H1 (cell line): Measurements from ENCODE around the gene DLG5. TPM values are rescaled to one million over a fixed set of nuclear protein-coding genes. Genes with fewer than 3 reads are reported as not detected.

Experiments used
- CTCF ChIA-PET: fragments of 300-600 bp; sonication (Branson Sonifier 250); formaldehyde crosslinking; loops from one replicate; lab custom pipeline; 2021; ENCODE audit not compliant: partially characterized antibody; lab: Charles Lee
- POLR2A ChIA-PET: fragments of 300-600 bp; sonication (Branson Sonifier 250); formaldehyde crosslinking; loops from one replicate; lab custom pipeline; 2021; ENCODE audit warnings: inconsistent platforms; ENCODE audit not compliant: partially characterized antibody; lab: Charles Lee
- DNase-seq, 2 experiments: peaks; one replicate each; pipeline versions ENCODE4 v3.0.0 to v3.0.0-alpha.2; 2010 to 2022; ENCODE audit warnings: low spot score in 2 of 2, low read depth in 1 of 2, mixed read lengths in 1 of 2
- FAIRE-seq: peaks from 2 replicates; lab custom pipeline; 2011; peaks lifted over from hg19 to GRCh38; lab: Jason Lieb, UNC
- H2AFZ ChIP-seq: 2 replicates; pipeline ENCODE4 v1.8.1; 2012; ENCODE audit warnings: low read length, inconsistent platforms
- H2AK5ac ChIP-seq: 2 replicates; pipeline ENCODE4 v1.6.1; 2013; ENCODE audit warnings: low read depth, low read length
- H2BK120ac ChIP-seq: replicated peaks from 2 replicates; pipeline ENCODE3; 2013; ENCODE audit warnings: low read depth, low read length, inconsistent platforms
- H2BK12ac ChIP-seq: 2 replicates; pipeline ENCODE4 v1.6.1; 2013; ENCODE audit warnings: low read depth, low read length
- H2BK15ac ChIP-seq: 2 replicates; pipeline ENCODE4 v1.6.1; 2013; ENCODE audit warnings: low read length
- H2BK20ac ChIP-seq: 2 replicates; pipeline ENCODE4 v1.6.1; 2013; ENCODE audit warnings: low read length
- H2BK5ac ChIP-seq: 2 replicates; pipeline ENCODE4 v1.6.1; 2013; ENCODE audit warnings: low read depth, low read length
- H3K14ac ChIP-seq: 2 replicates; pipeline ENCODE4 v1.6.1; 2013; ENCODE audit warnings: inconsistent platforms; ENCODE audit not compliant: insufficient read length
- H3K18ac ChIP-seq: 2 replicates; pipeline ENCODE4 v1.6.1; 2013; ENCODE audit warnings: low read length; ENCODE audit errors: extremely low read depth
- H3K23ac ChIP-seq: 2 replicates; pipeline ENCODE4 v1.6.1; 2013; ENCODE audit warnings: inconsistent platforms; ENCODE audit not compliant: insufficient read length
- H3K23me2 ChIP-seq: 2 replicates; pipeline ENCODE4 v1.6.1; 2013; ENCODE audit warnings: low read depth, low read length
- H3K27ac ChIP-seq: 2 replicates; pipeline ENCODE4 v1.6.1; 2011; ENCODE audit warnings: low read depth, low read length, inconsistent platforms
- H3K27me3 ChIP-seq, 4 experiments: replicated peaks in 1 of 4; 1 replicate in 1 of 4; 2 replicates in 3 of 4; pipeline versions ENCODE4 v1.6.1 to v1.8.1; 2011 to 2013; ENCODE audit warnings: low read length in 3 of 4, mild to moderate bottlenecking in 3 of 4, inconsistent platforms in 2 of 4, mixed read lengths in 2 of 4, moderate library complexity in 1 of 4; ENCODE audit not compliant: control insufficient read depth in 3 of 4, insufficient read depth in 3 of 4; ENCODE audit errors: extremely low read depth in 1 of 4
- H3K36me3 ChIP-seq, 4 experiments: 2 replicates each; pipeline versions ENCODE4 v1.6.1 to v1.8.1; 2011 to 2013; ENCODE audit warnings: mild to moderate bottlenecking in 4 of 4, low read length in 3 of 4, moderate library complexity in 2 of 4, control low read depth in 1 of 4, inconsistent platforms in 1 of 4; ENCODE audit not compliant: insufficient read depth in 4 of 4, control insufficient read depth in 2 of 4
- H3K4ac ChIP-seq: replicated peaks from 2 replicates; pipeline ENCODE3; 2013; ENCODE audit warnings: low read length, low read depth, mixed read lengths, inconsistent platforms; ENCODE audit not compliant: insufficient read length
- H3K4me1 ChIP-seq, 4 experiments: replicated peaks in 1 of 4; 1 replicate in 1 of 4; 2 replicates in 3 of 4; pipeline versions ENCODE4 v1.6.1 to v1.8.1; 2011 to 2013; ENCODE audit warnings: low read length in 3 of 4, inconsistent platforms in 2 of 4, mixed read lengths in 1 of 4; ENCODE audit not compliant: insufficient read depth in 4 of 4, control insufficient read depth in 3 of 4
- H3K4me2 ChIP-seq, 2 experiments: 2 replicates each; pipeline versions ENCODE4 v1.6.1 to v1.8.1; 2011 to 2013; ENCODE audit warnings: low read depth in 2 of 2, low read length in 2 of 2, control low read depth in 1 of 2, inconsistent platforms in 1 of 2, mild to moderate bottlenecking in 1 of 2; ENCODE audit not compliant: insufficient read depth in 1 of 2
- H3K4me3 ChIP-seq, 4 experiments: fragments of 200-600, 300-600 bp in 1 of 4; sonication (generic), shearing (Covaris generic), sonication (Bioruptor Twin) in 1 of 4; 2 replicates each; pipeline versions ENCODE4 v1.5.1 to v1.8.1; 2011 to 2016; ENCODE audit warnings: low read length in 4 of 4, low read depth in 3 of 4, control low read depth in 2 of 4, inconsistent platforms in 2 of 4, mild to moderate bottlenecking in 2 of 4, mixed read lengths in 1 of 4, moderate library complexity in 1 of 4; ENCODE audit not compliant: insufficient read depth in 2 of 4; ENCODE audit errors: extremely low read depth in 1 of 4
- H3K56ac ChIP-seq: replicated peaks from 2 replicates; pipeline ENCODE3; 2013; ENCODE audit warnings: low read depth, mild to moderate bottlenecking, mixed read lengths, low read length, inconsistent platforms; ENCODE audit not compliant: insufficient read length
- H3K79me1 ChIP-seq: 2 replicates; pipeline ENCODE4 v1.6.1; 2013; ENCODE audit warnings: low read depth, low read length, control low read depth
- H3K79me2 ChIP-seq, 2 experiments: 2 replicates each; pipeline versions ENCODE4 v1.6.1 to v1.8.1; 2012 to 2013; ENCODE audit warnings: low read length in 2 of 2, mild to moderate bottlenecking in 2 of 2, inconsistent platforms in 1 of 2; ENCODE audit not compliant: insufficient read depth in 2 of 2, control insufficient read depth in 1 of 2
- H3K9ac ChIP-seq, 4 experiments: replicated peaks in 1 of 4; 1 replicate in 1 of 4; 2 replicates in 3 of 4; pipeline versions ENCODE4 v1.6.1 to v1.8.1; 2011 to 2013; ENCODE audit warnings: low read depth in 3 of 4, low read length in 3 of 4, control low read depth in 2 of 4, mild to moderate bottlenecking in 2 of 4, moderate library complexity in 2 of 4, inconsistent platforms in 1 of 4; ENCODE audit errors: extremely low read depth in 1 of 4
- H3K9me3 ChIP-seq, 2 experiments: 2 replicates each; pipeline versions ENCODE4 v1.6.1 to v1.8.1; 2012 to 2013; ENCODE audit warnings: mild to moderate bottlenecking in 2 of 2, moderate library complexity in 2 of 2, control low read depth in 1 of 2, inconsistent platforms in 1 of 2, low read depth in 1 of 2, low read length in 1 of 2, mixed read lengths in 1 of 2; ENCODE audit not compliant: insufficient read depth in 2 of 2
- H4K20me1 ChIP-seq, 2 experiments: replicated peaks in 1 of 2; 2 replicates each; pipeline versions ENCODE3 to v1.8.1; 2011 to 2013; ENCODE audit warnings: inconsistent platforms in 2 of 2, low read length in 2 of 2, mild to moderate bottlenecking in 1 of 2; ENCODE audit not compliant: insufficient read depth in 2 of 2, control insufficient read depth in 1 of 2
- H4K5ac ChIP-seq: 2 replicates; pipeline ENCODE4 v1.6.1; 2013; ENCODE audit warnings: low read length, low read depth, mixed read lengths, inconsistent platforms; ENCODE audit not compliant: insufficient read length
- H4K8ac ChIP-seq: 2 replicates; pipeline ENCODE4 v1.8.0; 2013; ENCODE audit warnings: mild to moderate bottlenecking, moderate library complexity, low read length, inconsistent platforms; ENCODE audit not compliant: insufficient read depth; ENCODE audit errors: extremely low read depth
- H4K91ac ChIP-seq: replicated peaks from 2 replicates; pipeline ENCODE3; 2013; ENCODE audit warnings: low read length, mixed read lengths, inconsistent platforms; ENCODE audit not compliant: insufficient read length
- BRCA1 ChIP-seq: IDR thresholded peaks from 2 replicates; pipeline ENCODE4 v1.6.1; 2012; ENCODE audit warnings: low read depth, low read length, improper control_type of control experiment
- CBX5 ChIP-seq: fragments of 300-800, 300-1000 bp; sonication (generic); IDR thresholded peaks from 2 replicates; pipeline ENCODE4 v1.7.1; 2016; ENCODE audit warnings: antibody characterized with exemption, low read length, low read depth
- CHD1 ChIP-seq: IDR thresholded peaks from 2 replicates; pipeline ENCODE4 v1.6.1; 2012; ENCODE audit warnings: low read depth, low read length, improper control_type of control experiment
- EGR1 ChIP-seq: IDR thresholded peaks from 2 replicates; pipeline ENCODE4 v1.6.1; 2011; ENCODE audit warnings: low read depth, low read length, borderline replicate concordance
- HDAC6 ChIP-seq: IDR thresholded peaks from one replicate; pipeline ENCODE4 v1.7.1; 2012; ENCODE audit warnings: low read depth, mild to moderate bottlenecking, inconsistent platforms, low read length, moderate library complexity
- KDM1A ChIP-seq: fragments of 200-600, 300-600 bp; sonication (generic); IDR thresholded peaks from 2 replicates; pipeline ENCODE4 v1.7.1; 2016; ENCODE audit warnings: mild to moderate bottlenecking, low read length, borderline replicate concordance
- POLR2AphosphoS5 ChIP-seq: IDR thresholded peaks from 2 replicates; pipeline ENCODE4 v1.6.1; 2011; ENCODE audit warnings: low read depth, low read length
- SIX5 ChIP-seq: IDR thresholded peaks from 2 replicates; pipeline ENCODE4 v1.6.1; 2011; ENCODE audit warnings: mild to moderate bottlenecking, low read depth, low read length
- SP1 ChIP-seq: IDR thresholded peaks from 2 replicates; pipeline ENCODE4 v1.6.1; 2011; ENCODE audit warnings: low read depth, low read length
- SUZ12 ChIP-seq: fragments of 200-600 bp; sonication (generic); IDR thresholded peaks from 2 replicates; pipeline ENCODE4 v1.6.1; 2012; ENCODE audit warnings: mild to moderate bottlenecking, inconsistent platforms, low read length, moderate library complexity, mixed read lengths
- ZNF274 ChIP-seq: IDR thresholded peaks from 2 replicates; pipeline ENCODE4 v1.7.0; 2012; ENCODE audit warnings: low read length, borderline replicate concordance; ENCODE audit errors: extremely low read depth
- WGBS, 2 experiments: shearing (Covaris generic) in 1 of 2; methylation state at CpG; one replicate each; pipeline versions ENCODE4 v1.1.6 to v1.1.7; 2013 to 2015; ENCODE audit warnings: low lambda C conversion rate in 2 of 2, mixed read lengths in 2 of 2, inconsistent platforms in 1 of 2, low coverage in 1 of 2, missing lambda C conversion rate in 1 of 2; ENCODE audit not compliant: insufficient replicate concordance in 2 of 2, insufficient coverage in 1 of 2, insufficient read length in 1 of 2; ENCODE audit errors: extremely low coverage in 1 of 2, missing lambda C conversion rate in 1 of 2; 5-methylcytosine and 5-hydroxymethylcytosine counted together
- polyA plus RNA-seq, 7 experiments: library from polyadenylated mRNA; depleted of rRNA in 3 of 7; stranded (reverse) in 5 of 7; unstranded in 2 of 7; fragments of >200 nt in 5 of 7; fragments of 200-250 nt in 2 of 7; gene quantifications; 1 replicate in 5 of 7; 2 replicates in 1 of 7; 4 replicates in 1 of 7; pipeline versions ENCODE4 v1.2.1 to v1.2.3, GENCODE V29; 2011 to 2013; ENCODE audit warnings: missing spikeins in 2 of 7, mixed read lengths in 2 of 7
- total RNA-seq: library from RNA; stranded (reverse); fragmentation: NEBNext Ultra II Directional; extraction: Animal tissue kit (Norgen Biotek cat#: 25700); gene quantifications from 2 replicates; pipeline ENCODE4 v1.2.1, GENCODE V29; 2021
- TF ChIP-seq, protein P1 (sequence below): IDR thresholded peaks from 2 replicates; pipeline ENCODE4 v1.6.1; 2011; ENCODE audit warnings: low read length, improper control_type of control experiment
- TF ChIP-seq, protein P2 (sequence below): IDR thresholded peaks from 2 replicates; pipeline ENCODE4 v1.6.1; 2012; ENCODE audit warnings: inconsistent platforms

The DLG5 gene
- total and polyA plus RNA-seq, 2 of the 8 experiments (the other 6 are each of a cell fraction or from before 2014, with no cell fraction given), result 15.6 to 71.4 TPM

DNA sequence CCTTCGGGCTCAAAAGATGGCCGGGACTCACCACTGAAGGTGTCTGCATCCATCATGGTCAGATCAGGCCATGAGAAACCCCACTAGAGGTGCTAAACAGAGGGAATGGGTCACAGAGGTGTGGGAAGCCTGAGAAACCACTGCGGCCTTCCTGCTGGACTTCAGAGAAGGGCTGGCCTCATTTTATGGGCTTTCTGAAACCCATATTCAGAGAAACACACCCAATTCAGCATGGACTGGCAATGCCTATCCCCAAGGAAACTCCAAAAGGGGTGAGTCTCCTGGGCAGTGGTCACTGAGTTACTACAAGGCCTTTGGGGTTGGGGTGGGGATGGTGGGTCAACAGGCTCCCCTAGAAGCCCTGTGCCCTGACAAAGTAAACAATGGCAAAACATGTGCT lies 58.0 kb downstream of the DLG5 start:
- Histone ChIP-seq H3K79me2 (peaks cover 0 to 21% of the 10 kb centered on the region in 2 experiments; a peak in 1 of 4 replicates), H3K4me3 (no peak overlapping the region), H3K18ac (no peak overlapping the region), H3K23me2 (no peaks in the 10 kb centered on the region), H3K27ac (no peak overlapping the region), H2BK12ac (no peak overlapping the region), H4K5ac (no peak overlapping the region), H2BK20ac (no peak overlapping the region), H3K9ac (no peak overlapping the region), H3K36me3 (peaks cover 0 to 11% (median 1%) of the 10 kb centered on the region in 4 experiments; a peak in 2 of 8 replicates), H2BK15ac (no peak overlapping the region), H2BK5ac (no peak overlapping the region), H3K27me3 (no peaks in the 10 kb centered on the region), H3K4me1 (peaks cover 3 to 31% (median 12%) of the 10 kb centered on the region in 4 experiments), H2AFZ (no peak overlapping the region), H4K20me1 (peaks cover 0 to 2% of the 10 kb centered on the region in 2 experiments), H3K14ac (no peak overlapping the region), H3K56ac (no peak overlapping the region), H4K91ac (no peak overlapping the region), H3K4me2 (no peak overlapping the region), H3K79me1 (peaks cover 4% of the 10 kb centered on the region; the same call in 1 of the 2 replicates), H3K9me3 (no peaks in the 10 kb centered on the region), H3K4ac (no peak overlapping the region), H2AK5ac (no peak overlapping the region), H4K8ac (no peak overlapping the region), H3K23ac (no peak overlapping the region), H2BK120ac (no peak overlapping the region)
- DNase-seq (no peak), FAIRE-seq (no peak)
- POLR2A ChIA-PET, result no interaction called here
- CTCF ChIA-PET, result interaction anchor here (0.8 to 17.9 kb wide), 4 partner anchors 10 to 30 kb away, joined by 3 to 169 read pairs (median 4); no protein-coding TSS in a partner anchor
- WGBS, 2 experiments, result 90% methylated on average over 3 of the region's 3 CpGs; no CpG with 5 or more reads in 1 of the 2 experiments
- TF ChIP-seq BRCA1 (no peak), CHD1 (no peak), HDAC6 (no peak), SUZ12 (no peak), KDM1A (no peak), ZNF274 (no peak), SIX5 (no peak), POLR2AphosphoS5 (no peak), CBX5 (no peak), EGR1 (no peak), SP1 (no peak)
- TF ChIP-seq, protein P1, sequence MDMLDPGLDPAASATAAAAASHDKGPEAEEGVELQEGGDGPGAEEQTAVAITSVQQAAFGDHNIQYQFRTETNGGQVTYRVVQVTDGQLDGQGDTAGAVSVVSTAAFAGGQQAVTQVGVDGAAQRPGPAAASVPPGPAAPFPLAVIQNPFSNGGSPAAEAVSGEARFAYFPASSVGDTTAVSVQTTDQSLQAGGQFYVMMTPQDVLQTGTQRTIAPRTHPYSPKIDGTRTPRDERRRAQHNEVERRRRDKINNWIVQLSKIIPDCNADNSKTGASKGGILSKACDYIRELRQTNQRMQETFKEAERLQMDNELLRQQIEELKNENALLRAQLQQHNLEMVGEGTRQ, result no peak
- TF ChIP-seq, protein P2, sequence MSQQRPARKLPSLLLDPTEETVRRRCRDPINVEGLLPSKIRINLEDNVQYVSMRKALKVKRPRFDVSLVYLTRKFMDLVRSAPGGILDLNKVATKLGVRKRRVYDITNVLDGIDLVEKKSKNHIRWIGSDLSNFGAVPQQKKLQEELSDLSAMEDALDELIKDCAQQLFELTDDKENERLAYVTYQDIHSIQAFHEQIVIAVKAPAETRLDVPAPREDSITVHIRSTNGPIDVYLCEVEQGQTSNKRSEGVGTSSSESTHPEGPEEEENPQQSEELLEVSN, result no peak
